Measurements from ENCODE around the gene SLC39A8. TPM values are rescaled to one million over a fixed set of nuclear protein-coding genes. Genes with fewer than 3 reads are reported as not detected.
"Not testable (repeated sequence)": the region's sequence is repeated elsewhere in the genome, so short reads cannot be mapped to it uniquely, and the experiment has no call there.

Gene SLC39A8
- total RNA-seq, 1 donor from 2014 or later, result 27.7 TPM

DNA sequence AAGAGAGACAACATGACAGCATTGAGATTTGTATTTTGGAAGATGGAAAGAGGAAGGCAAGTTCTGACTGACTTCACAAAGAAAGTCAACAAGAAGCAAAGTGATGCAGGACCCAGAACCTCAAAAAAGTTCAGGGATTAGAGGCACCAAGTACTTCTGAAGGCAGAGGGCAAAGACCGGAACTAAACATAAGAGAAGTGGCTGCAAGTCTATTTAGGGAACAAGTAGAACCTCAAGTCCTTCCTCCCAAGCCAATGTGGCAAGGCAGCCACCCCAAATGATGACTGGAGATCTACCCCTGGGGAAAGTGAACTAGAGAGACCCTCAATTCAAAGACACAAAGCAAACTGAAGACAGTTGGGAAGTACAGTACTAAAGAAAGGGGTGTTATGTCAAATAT lies 46.6 kb downstream of the SLC39A8 start:
- no peak for DNase-seq (ENCODE audit: extremely low spot score in 2 of 2)
- no peaks in the 10 kb centered on the region for H3K36me3 ChIP-seq
- no peak overlapping the region for H3K27ac ChIP-seq
- intact Hi-C loops (cut with DNase I), result no loop called here
- H3K4me1 ChIP-seq, result no peaks in the 10 kb centered on the region
- H3K4me3 ChIP-seq, result no peak overlapping the region
- no peaks in the 10 kb centered on the region for H3K27me3 ChIP-seq
- H3K9me3 ChIP-seq, result no peaks in the 10 kb centered on the region
- TF ChIP-seq POLR2A (IDR thresholded peaks at IDR 0.05) (no peak), CTCF (IDR thresholded peaks at IDR 0.05) (no peak), POLR2AphosphoS5 (IDR thresholded peaks at IDR 0.05; ENCODE audit: insufficient read depth in 1 of 2, low read depth in 1 of 2) (no peak)

DNA sequence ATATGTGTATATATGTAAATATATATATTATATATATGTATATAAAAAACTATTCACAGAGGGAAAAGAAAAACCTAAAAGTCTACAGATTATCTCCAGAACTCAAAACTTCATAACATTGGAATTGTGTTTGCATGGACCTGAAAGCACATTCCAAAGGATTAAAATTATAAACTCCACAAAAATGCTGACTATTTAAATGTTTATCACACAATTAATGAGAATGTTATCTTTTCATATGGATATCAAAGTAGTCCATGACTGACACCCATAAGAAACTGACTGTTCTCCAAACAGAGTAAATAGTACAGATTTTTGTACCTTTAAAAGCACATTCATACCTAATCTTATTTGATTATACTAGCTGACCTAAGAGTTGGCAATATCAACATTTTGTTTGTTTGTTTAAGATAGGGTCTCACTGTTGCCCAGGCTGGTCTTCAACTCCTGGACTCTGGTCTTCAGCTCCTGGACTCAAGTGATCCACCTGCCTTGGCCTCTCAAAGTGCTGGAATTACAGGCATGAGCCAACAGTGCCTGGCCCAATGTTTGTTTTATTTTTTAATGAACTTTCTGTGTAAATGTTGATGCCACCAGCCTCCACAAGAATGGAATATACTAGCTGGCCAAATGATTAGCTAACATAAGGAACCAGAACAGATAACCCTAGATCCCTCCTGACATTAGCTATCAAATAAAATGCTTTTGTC lies 50.0 kb downstream of the SLC39A8 start:
- Histone ChIP-seq H3K4me3 (no peak overlapping the region), H3K27me3 (no peaks in the 10 kb centered on the region), H3K9me3 (no peaks in the 10 kb centered on the region), H3K27ac (no peak overlapping the region), H3K4me1 (no peaks in the 10 kb centered on the region), H3K36me3 (no peaks in the 10 kb centered on the region)
- no peak for DNase-seq (ENCODE audit: extremely low spot score in 2 of 2)
- intact Hi-C loops (cut with DNase I), result no loop called here
- TF ChIP-seq POLR2A (IDR thresholded peaks at IDR 0.05) (no peak), CTCF (IDR thresholded peaks at IDR 0.05) (no peak), POLR2AphosphoS5 (IDR thresholded peaks at IDR 0.05; ENCODE audit: insufficient read depth in 1 of 2, low read depth in 1 of 2) (no peak)

DNA sequence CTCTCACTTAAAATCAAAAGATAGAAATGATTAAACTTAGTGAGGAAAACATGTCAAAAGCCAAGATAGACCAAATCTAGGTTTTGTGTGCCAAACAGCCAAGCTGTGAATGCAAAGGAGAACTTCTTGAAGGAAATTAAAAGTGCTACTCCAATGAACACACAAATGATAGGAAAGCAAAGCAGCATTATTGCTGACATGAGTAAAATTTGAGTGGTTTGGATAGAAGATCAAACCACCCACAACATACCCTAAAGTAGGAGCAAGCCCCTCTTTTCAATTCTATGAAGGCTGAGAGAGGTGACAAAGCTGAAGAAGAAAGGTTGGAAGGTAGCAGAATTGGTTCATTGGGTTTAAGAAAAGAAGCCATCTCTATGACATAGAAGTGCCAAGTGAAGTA lies 56.8 kb downstream of the SLC39A8 start:
- Histone ChIP-seq H3K9me3 (no peaks in the 10 kb centered on the region), H3K27me3 (no peaks in the 10 kb centered on the region), H3K4me1 (no peaks in the 10 kb centered on the region), H3K27ac (no peak overlapping the region), H3K36me3 (no peaks in the 10 kb centered on the region), H3K4me3 (no peak overlapping the region)
- no peak for DNase-seq (ENCODE audit: extremely low spot score in 2 of 2)
- intact Hi-C loops (cut with DNase I), result no loop called here
- no peak for TF ChIP-seq POLR2AphosphoS5 (IDR thresholded peaks at IDR 0.05; ENCODE audit: insufficient read depth in 1 of 2, low read depth in 1 of 2)
- no peak for TF ChIP-seq CTCF (IDR thresholded peaks at IDR 0.05)
- TF ChIP-seq POLR2A (IDR thresholded peaks at IDR 0.05), result no peak

- no peak overlapping the region for H3K27ac ChIP-seq
- H3K9me3 ChIP-seq, result no peaks in the 10 kb centered on the region
- no peaks in the 10 kb centered on the region for H3K27me3 ChIP-seq
- intact Hi-C loops (cut with DNase I), result no loop called here
- H3K4me3 ChIP-seq, result no peak overlapping the region
- H3K4me1 ChIP-seq, result no peaks in the 10 kb centered on the region
- no peaks in the 10 kb centered on the region for H3K36me3 ChIP-seq
- TF ChIP-seq POLR2AphosphoS5 (IDR thresholded peaks at IDR 0.05; ENCODE audit: insufficient read depth in 1 of 2, low read depth in 1 of 2), result no peak
- TF ChIP-seq POLR2A (IDR thresholded peaks at IDR 0.05), result no peak
- TF ChIP-seq CTCF (IDR thresholded peaks at IDR 0.05), result no peak
- DNase-seq (ENCODE audit: extremely low spot score in 2 of 2), result no peak
Observed at GRCh38 chr4:102285831-102286230, 59.5 kb downstream of the SLC39A8 start.

GRCh38 chr4:102281171-102281839 lies 64.0 kb downstream of the SLC39A8 start:
- no peaks in the 10 kb centered on the region for H3K4me1 ChIP-seq
- H3K27me3 ChIP-seq, result no peaks in the 10 kb centered on the region
- no peaks in the 10 kb centered on the region for H3K9me3 ChIP-seq
- no peaks in the 10 kb centered on the region for H3K36me3 ChIP-seq
- no peak for DNase-seq (ENCODE audit: extremely low spot score in 2 of 2)
- no peak for TF ChIP-seq POLR2AphosphoS5 (IDR thresholded peaks at IDR 0.05; ENCODE audit: insufficient read depth in 1 of 2, low read depth in 1 of 2)
- TF ChIP-seq CTCF (IDR thresholded peaks at IDR 0.05), result no peak
- no peak overlapping the region for H3K4me3 ChIP-seq
- no peak overlapping the region for H3K27ac ChIP-seq
- intact Hi-C loops (cut with DNase I), result no loop called here

DNA sequence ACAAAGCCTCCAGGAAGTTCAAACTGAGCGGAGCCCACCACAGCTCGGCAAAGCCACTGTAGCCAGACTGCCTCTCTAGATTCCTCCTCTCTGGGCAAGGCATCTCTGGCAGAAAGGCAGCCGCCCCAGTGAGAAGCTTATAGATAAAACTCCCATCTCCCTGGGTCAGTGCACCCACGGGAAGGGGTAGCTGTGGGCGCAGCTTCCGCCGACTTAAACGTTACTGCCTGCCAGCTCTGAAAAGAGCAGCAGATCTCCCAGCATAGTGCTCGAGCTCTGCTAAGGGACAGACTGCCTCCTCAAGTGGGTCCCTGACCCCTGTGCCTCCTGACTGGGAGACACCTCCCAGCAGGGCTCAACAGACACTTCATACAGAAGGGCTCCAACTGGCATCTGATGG lies 72.0 kb downstream of the SLC39A8 start:
- intact Hi-C loops (cut with DNase I); H3K27ac ChIP-seq; DNase-seq (ENCODE audit: extremely low spot score in 2 of 2): not testable (repeated sequence)

More for the DNA sequence above, 72.0 kb downstream of the SLC39A8 start:
- not testable (repeated sequence) for H3K27me3 ChIP-seq, H3K36me3 ChIP-seq, H3K4me1 ChIP-seq, H3K4me3 ChIP-seq, H3K9me3 ChIP-seq

Measured in vagina (tissue), 2 donors.